Lung (tissue), 12 donors: ENCODE results near the gene CHD9. TPM values are rescaled to one million over a fixed set of nuclear protein-coding genes. Genes with fewer than 3 reads are reported as not detected.
A peak's percentile ranks its signal among the peaks of the same experiment; 100 is the strongest.

Experiments used
- ATAC-seq: fragments of 200-7000 bp; cut with Tn5 transposase; one replicate; pipeline ENCODE4 v1.9.1; 2020; ENCODE audit warnings: moderate number of reproducible peaks; ENCODE audit not compliant: insufficient read depth, low FRiP score
- DNase-seq, 3 donors: peaks; one replicate each; pipeline ENCODE4 v3.0.0-alpha.2; 2013 to 2017
- H3K27ac ChIP-seq, 2 donors: one replicate each; pipeline ENCODE4 v1.5.1; 2013; ENCODE audit warnings: mild to moderate bottlenecking in 2 of 2, moderate library complexity in 2 of 2, control low read depth in 1 of 2, inconsistent platforms in 1 of 2, low read depth in 1 of 2, low read length in 1 of 2
- H3K27me3 ChIP-seq, 3 donors: one replicate each; pipeline ENCODE4 v1.5.1; 2013; ENCODE audit warnings: low read length in 2 of 3; ENCODE audit not compliant: control insufficient read depth in 3 of 3, insufficient read depth in 3 of 3
- H3K36me3 ChIP-seq, 4 donors: one replicate each; pipeline ENCODE4 v1.5.1; 2013; ENCODE audit warnings: low read length in 4 of 4, mild to moderate bottlenecking in 1 of 4, moderate library complexity in 1 of 4; ENCODE audit not compliant: control insufficient read depth in 4 of 4, insufficient read depth in 4 of 4
- H3K4me1 ChIP-seq, 5 donors: one replicate each; pipeline ENCODE4 v1.5.1; 2013; ENCODE audit warnings: low read length in 5 of 5, mild to moderate bottlenecking in 2 of 5, moderate library complexity in 1 of 5; ENCODE audit not compliant: control insufficient read depth in 5 of 5, insufficient read depth in 5 of 5
- H3K4me3 ChIP-seq: one replicate; pipeline ENCODE4 v1.5.1; 2013; ENCODE audit warnings: mild to moderate bottlenecking, control low read depth, moderate library complexity
- H3K9ac ChIP-seq, 2 donors: one replicate each; pipeline ENCODE4 v1.5.1; 2013; ENCODE audit warnings: low read length in 2 of 2, control low read depth in 1 of 2; ENCODE audit not compliant: insufficient read depth in 1 of 2
- H3K9me3 ChIP-seq, 4 donors: one replicate each; pipeline ENCODE4 v1.5.1; 2013; ENCODE audit warnings: low read length in 3 of 4, mild to moderate bottlenecking in 1 of 4, moderate library complexity in 1 of 4; ENCODE audit not compliant: control insufficient read depth in 4 of 4, insufficient read depth in 3 of 4
- CTCF ChIP-seq: IDR thresholded peaks from 2 replicates; pipeline ENCODE4 v1.5.1; 2012; ENCODE audit warnings: mild to moderate bottlenecking; ENCODE audit errors: control extremely low read depth, extremely low read depth
- WGBS, 2 donors: extraction: QIAGEN DNeasy Blood & Tissue Kit; methylation state at CpG; one replicate each; pipeline ENCODE4 v1.1.7; 2013; 5-methylcytosine and 5-hydroxymethylcytosine counted together
- polyA plus RNA-seq, 2 donors: library from polyadenylated mRNA; stranded (reverse); fragments of 200-250 nt; gene quantifications; one replicate each; pipeline ENCODE4 v1.2.1, GENCODE V29; 2013
- total RNA-seq, 2 donors: library from RNA; depleted of rRNA in 1 of 2; stranded (reverse); fragments of >200 nt in 1 of 2; gene quantifications; one replicate each; pipeline ENCODE4 v1.2.1, GENCODE V29; 2014 to 2021
- donor health status: control.
- donor health status: control.
- donor health status: Bipolar disorder and iron deficiency.
- donor health status: healthy.
- donor health status: DM: yes; HTN: yes; CAD: no.

The CHD9 gene
- total and polyA plus RNA-seq, 4 donors, result 12.7 to 138 (median 39.4) TPM

GRCh38 chr16:53131363-53132071 is 76.7 kb downstream of the CHD9 start:
- peak overlapping the region; percentile 90 for H3K4me3 ChIP-seq
- H3K4me1 ChIP-seq, result peaks cover 0 to 15% (median 10%) of the 10 kb centered on the region in 5 donors
- H3K9me3 ChIP-seq, result no peaks in the 10 kb centered on the region
- WGBS, 2 donors, result 0 to 1% methylated on average over 33 to 77 of the region's 77 CpGs
- H3K36me3 ChIP-seq, result no peaks in the 10 kb centered on the region
- DNase-seq (peak; percentile 43 to 52 (median 45)), ATAC-seq (peak; percentile 5)
- H3K9ac ChIP-seq, result peak overlapping the region in 1 of 2 donors; percentile 55
- H3K27ac ChIP-seq, result peak overlapping the region; percentile 90 to 98
- H3K27me3 ChIP-seq, result no peaks in the 10 kb centered on the region
- TF ChIP-seq CTCF, result no peak

GRCh38 chr16:53132406-53132805 is 77.6 kb downstream of the CHD9 start:
- DNase-seq (peak in 2 of 3 donors; percentile 29), ATAC-seq (no peak)
- peaks cover 0 to 15% (median 10%) of the 10 kb centered on the region in 5 donors for H3K4me1 ChIP-seq
- H3K36me3 ChIP-seq, result no peaks in the 10 kb centered on the region
- H3K9me3 ChIP-seq, result no peaks in the 10 kb centered on the region
- no peaks in the 10 kb centered on the region for H3K27me3 ChIP-seq
- H3K27ac ChIP-seq, result no peak overlapping the region
- no peak overlapping the region for H3K4me3 ChIP-seq
- peak overlapping the region in 1 of 2 donors; percentile 28 for H3K9ac ChIP-seq
- 76 to 80% methylated on average over 6 of the region's 6 CpGs for WGBS, 2 donors
- no peak for TF ChIP-seq CTCF

GRCh38 chr16:53135329-53135728 is 80.5 kb downstream of the CHD9 start:
- no peaks in the 10 kb centered on the region for H3K36me3 ChIP-seq
- ATAC-seq (no peak), DNase-seq (no peak)
- H3K9ac ChIP-seq, result no peak overlapping the region
- no peak overlapping the region for H3K27ac ChIP-seq
- no peak overlapping the region for H3K4me3 ChIP-seq
- H3K9me3 ChIP-seq, result no peaks in the 10 kb centered on the region
- TF ChIP-seq CTCF, result no peak
- 95 to 99% methylated on average over 2 of the region's 2 CpGs for WGBS, 2 donors
- H3K4me1 ChIP-seq, result peaks cover 0 to 14% (median 1%) of the 10 kb centered on the region in 5 donors
- H3K27me3 ChIP-seq, result no peaks in the 10 kb centered on the region
